DND-41 (cell line): ENCODE measurements around the gene TMED6.

Source experiments
- CTCF ChIP-seq: IDR thresholded peaks from 2 replicates; pipeline ENCODE4 v1.5.1; 2012; ENCODE audit warnings: borderline replicate concordance, low read length, moderate library complexity, mild to moderate bottlenecking; ENCODE audit not compliant: poor library complexity, severe bottlenecking; ENCODE audit errors: extremely low read depth
- EZH2 ChIP-seq: IDR thresholded peaks from 3 replicates; pipeline ENCODE4 v1.6.1; 2012; ENCODE audit warnings: borderline replicate concordance, low read depth, mild to moderate bottlenecking, moderate library complexity, low read length, inconsistent platforms; ENCODE audit not compliant: severe bottlenecking

- TF ChIP-seq CTCF (no peak), EZH2 (no peak)
Observed at GRCh38 chr16:69316595-69317034, 35.0 kb downstream of the TMED6 start.
